ENCODE measurements around the gene ICAM5. TPM values are rescaled to one million over a fixed set of nuclear protein-coding genes. Genes with fewer than 3 reads are reported as not detected.
A peak's percentile ranks its signal among the peaks of the same experiment; 100 is the strongest.

The ICAM5 gene
- total RNA-seq, 4 donors from 2014 or later: 0.12 to 1.6 (median 1.3) TPM; not detected in 1

DNA sequence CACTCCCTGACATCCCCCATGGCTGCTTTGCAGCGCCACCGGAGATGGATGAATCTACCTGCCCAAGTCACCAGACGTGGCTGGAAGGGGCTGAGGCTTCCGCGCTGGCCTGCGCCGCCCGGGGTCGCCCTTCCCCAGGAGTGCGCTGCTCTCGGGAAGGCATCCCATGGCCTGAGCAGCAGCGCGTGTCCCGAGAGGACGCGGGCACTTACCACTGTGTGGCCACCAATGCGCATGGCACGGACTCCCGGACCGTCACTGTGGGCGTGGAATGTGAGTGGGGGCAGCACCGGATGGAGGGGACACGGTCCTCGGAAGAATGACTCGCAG is 4.6 kb downstream of the ICAM5 start:
- intact Hi-C loops (cut with DNase I): no loop called here
- Histone ChIP-seq H3K9me3 (no peaks in the 10 kb centered on the region), H3K27ac (no peak overlapping the region), H3K4me1 (peaks cover 43 to 75% (median 49%) of the 10 kb centered on the region in 3 donors), H3K27me3 (peaks cover 23 to 99% (median 40%) of the 10 kb centered on the region in 4 donors), H3K4me3 (no peak overlapping the region), H3K36me3 (no peaks in the 10 kb centered on the region)
- no peak for DNase-seq
- WGBS, 2 donors: 4 to 34% methylated on average over 4 to 12 of the region's 25 CpGs
- TF ChIP-seq CTCF (IDR thresholded peaks at IDR 0.05) (no peak), POLR2A (IDR thresholded peaks at IDR 0.05) (no peak)

- no peak for DNase-seq
- peak in 1 of 6 experiments; percentile 3 for TF ChIP-seq CTCF (IDR thresholded peaks at IDR 0.05)
- peak in 1 of 4 donors; percentile 38 for TF ChIP-seq POLR2A (IDR thresholded peaks at IDR 0.05)
- H3K36me3 ChIP-seq: no peaks in the 10 kb centered on the region
- peak overlapping the region in 3 of 4 donors; percentile 20 to 61 (median 33) for H3K4me3 ChIP-seq
- WGBS, 2 donors: 0% methylated on average over 6 to 9 of the region's 48 CpGs
- peaks cover 33 to 65% (median 40%) of the 10 kb centered on the region in 3 donors for H3K4me1 ChIP-seq
- H3K27ac ChIP-seq: no peak overlapping the region
- peaks cover 16 to 97% (median 34%) of the 10 kb centered on the region in 4 donors for H3K27me3 ChIP-seq
- H3K9me3 ChIP-seq: no peaks in the 10 kb centered on the region
- intact Hi-C loops (cut with DNase I): no loop called here
Measured at GRCh38 chr19:10295305-10295846, 5.6 kb downstream of the ICAM5 start.

DNA sequence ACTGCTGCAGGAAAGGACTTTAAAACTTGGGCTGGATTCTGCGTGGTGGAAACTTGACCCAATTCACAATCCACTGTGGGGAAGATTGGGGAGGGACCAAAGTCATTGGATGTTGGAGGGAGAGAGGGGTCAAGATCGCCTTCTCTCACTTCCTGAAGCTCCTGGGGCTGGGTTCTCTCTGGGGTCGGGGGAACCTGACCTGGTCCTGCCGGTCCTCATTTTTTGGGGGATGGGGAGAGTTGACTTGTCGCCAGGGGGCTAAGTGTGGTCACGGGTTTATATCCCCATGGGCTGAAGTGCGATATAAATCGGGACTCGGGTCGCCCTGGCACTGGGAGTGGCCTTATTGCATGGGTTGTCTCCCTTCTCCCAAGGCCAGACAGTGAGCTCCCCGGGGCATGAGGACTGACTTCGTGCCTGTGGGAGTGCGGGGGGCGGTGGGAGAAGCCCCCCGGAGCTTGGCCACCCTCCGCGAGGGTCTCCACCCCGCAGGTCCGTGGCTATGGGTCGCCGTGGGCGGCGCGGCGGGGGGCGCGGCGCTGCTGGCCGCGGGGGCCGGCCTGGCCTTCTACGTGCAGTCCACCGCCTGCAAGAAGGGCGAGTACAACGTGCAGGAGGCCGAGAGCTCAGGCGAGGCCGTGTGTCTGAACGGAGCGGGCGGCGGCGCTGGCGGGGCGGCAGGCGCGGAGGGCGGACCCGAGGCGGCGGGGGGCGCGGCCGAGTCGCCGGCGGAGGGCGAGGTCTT is 6.3 kb downstream of the ICAM5 start:
- no peak for DNase-seq
- TF ChIP-seq CTCF (IDR thresholded peaks at IDR 0.05): no peak
- no peak for TF ChIP-seq POLR2A (IDR thresholded peaks at IDR 0.05)
- Histone ChIP-seq H3K27me3 (peaks cover 16 to 97% (median 29%) of the 10 kb centered on the region in 4 donors), H3K4me3 (peak overlapping the region in 3 of 4 donors; percentile 20 to 61 (median 33)), H3K4me1 (peaks cover 26 to 58% (median 33%) of the 10 kb centered on the region in 3 donors), H3K9me3 (no peaks in the 10 kb centered on the region), H3K36me3 (no peaks in the 10 kb centered on the region), H3K27ac (no peak overlapping the region)
- intact Hi-C loops (cut with DNase I): no loop called here
- 2 to 18% methylated on average over 5 to 29 of the region's 58 CpGs for WGBS, 2 donors

GRCh38 chr19:10299545-10300458 is 10.1 kb downstream of the ICAM5 start:
- DNase-seq: no peak
- Histone ChIP-seq H3K4me1 (peaks cover 12 to 20% (median 15%) of the 10 kb centered on the region in 3 donors), H3K27ac (peak overlapping the region in 2 of 4 donors; percentile 36 to 42), H3K36me3 (no peaks in the 10 kb centered on the region), H3K4me3 (no peak overlapping the region), H3K27me3 (peaks cover 0 to 62% (median 9%) of the 10 kb centered on the region in 4 donors), H3K9me3 (no peaks in the 10 kb centered on the region)
- TF ChIP-seq CTCF (IDR thresholded peaks at IDR 0.05): no peak
- no peak for TF ChIP-seq POLR2A (IDR thresholded peaks at IDR 0.05)
- intact Hi-C loops (cut with DNase I): no loop called here
- WGBS, 2 donors: 34 to 52% methylated on average over 5 to 8 of the region's 14 CpGs

Measured in esophagus squamous epithelium (tissue), 5 donors.